IMR-90 (cell line): Measurements from ENCODE around the gene POMGNT2. TPM values are rescaled to one million over a fixed set of nuclear protein-coding genes. Genes with fewer than 3 reads are reported as not detected.

ENCODE experiments used
- ATAC-seq: fragments of 200-7000 bp; cut with Tn5 transposase; 2 replicates; pipeline ENCODE4 v1.9.1; 2020; ENCODE audit warnings: low read depth, mild to moderate bottlenecking, moderate library complexity
- BruUV-seq: library from RNA; stranded (reverse); fragments of 400-500 nt; replicated peaks from 2 replicates; lab custom pipeline; 2021; lab: Mats Ljungman, UMichigan
- CTCF ChIA-PET: fragments of 300-600 bp; formaldehyde crosslinking; extraction: SDS; loops from one replicate; lab custom pipeline; 2021; ENCODE audit warnings: antibody characterized with exemption; lab: Yijun Ruan, JAX
- POLR2A ChIA-PET: fragments of 300-600 bp; sonication (Branson Sonifier 250); formaldehyde crosslinking; loops from one replicate; lab custom pipeline; 2022; ENCODE audit warnings: antibody characterized with exemption; ENCODE audit not compliant: unreplicated experiment; lab: Charles Lee
- DNase-seq: peaks from one replicate; pipeline ENCODE4 v3.0.0; 2013
- H2AFZ ChIP-seq: replicated peaks from 2 replicates; pipeline ENCODE3; 2013; ENCODE audit warnings: low read length, mild to moderate bottlenecking; ENCODE audit not compliant: poor library complexity
- H2AK5ac ChIP-seq: 2 replicates; pipeline ENCODE4 v1.6.1; 2013; ENCODE audit warnings: low read depth, low read length, inconsistent platforms
- H2AK9ac ChIP-seq: replicated peaks from 2 replicates; pipeline ENCODE3; 2013; ENCODE audit warnings: mild to moderate bottlenecking, low read depth, low read length, moderate library complexity; ENCODE audit not compliant: poor library complexity
- H2BK120ac ChIP-seq: 2 replicates; pipeline ENCODE4 v1.6.1; 2013; ENCODE audit warnings: low read depth, low read length, inconsistent platforms
- H2BK15ac ChIP-seq: 3 replicates; pipeline ENCODE4 v1.6.1; 2013; ENCODE audit warnings: low read depth, low read length, inconsistent platforms
- H2BK20ac ChIP-seq: 2 replicates; pipeline ENCODE4 v1.6.1; 2013; ENCODE audit warnings: low read depth, mild to moderate bottlenecking, inconsistent platforms, low read length, moderate library complexity
- H2BK5ac ChIP-seq: 2 replicates; pipeline ENCODE4 v1.6.1; 2013; ENCODE audit warnings: mild to moderate bottlenecking, low read depth, low read length, inconsistent platforms; ENCODE audit not compliant: poor library complexity, severe bottlenecking
- H3K14ac ChIP-seq: replicated peaks from 2 replicates; pipeline ENCODE4 v1.6.1; 2013; ENCODE audit warnings: low read depth, low read length, inconsistent platforms
- H3K18ac ChIP-seq: 2 replicates; pipeline ENCODE4 v1.6.1; 2013; ENCODE audit warnings: low read depth, low read length, control low read depth
- H3K23ac ChIP-seq: 2 replicates; pipeline ENCODE4 v1.6.1; 2013; ENCODE audit warnings: low read depth, low read length, inconsistent platforms
- H3K27ac ChIP-seq: 2 replicates; pipeline ENCODE4 v1.5.1; 2013; ENCODE audit warnings: mild to moderate bottlenecking, control low read depth, low read length; ENCODE audit not compliant: insufficient read depth
- H3K27me3 ChIP-seq: 2 replicates; pipeline ENCODE4 v1.6.1; 2013; ENCODE audit warnings: low read length; ENCODE audit not compliant: control insufficient read depth, insufficient read depth
- H3K36me3 ChIP-seq: 2 replicates; pipeline ENCODE4 v1.6.1; 2013; ENCODE audit warnings: low read length, mixed read lengths; ENCODE audit not compliant: control insufficient read depth, insufficient read depth
- H3K4ac ChIP-seq: 2 replicates; pipeline ENCODE4 v1.6.1; 2013; ENCODE audit warnings: low read depth, low read length, inconsistent platforms
- H3K4me1 ChIP-seq: 2 replicates; pipeline ENCODE4 v1.6.1; 2013; ENCODE audit warnings: low read length, mixed read lengths; ENCODE audit not compliant: control insufficient read depth, insufficient read depth
- H3K4me2 ChIP-seq: 2 replicates; pipeline ENCODE4 v1.6.1; 2013; ENCODE audit warnings: low read depth, mild to moderate bottlenecking, control low read depth, low read length, moderate library complexity
- H3K4me3 ChIP-seq: 2 replicates; pipeline ENCODE4 v1.5.1; 2013; ENCODE audit warnings: low read depth, mild to moderate bottlenecking, control low read depth, low read length, moderate library complexity; ENCODE audit not compliant: insufficient read depth
- H3K56ac ChIP-seq: 2 replicates; pipeline ENCODE4 v1.6.1; 2013; ENCODE audit warnings: low read length, inconsistent platforms; ENCODE audit not compliant: insufficient read depth; ENCODE audit errors: extremely low read depth
- H3K79me1 ChIP-seq, 2 experiments: 2 replicates each; pipeline ENCODE4 v1.6.1; 2013; ENCODE audit warnings: low read length in 2 of 2, inconsistent platforms in 1 of 2, low read depth in 1 of 2
- H3K9ac ChIP-seq: 2 replicates; pipeline ENCODE4 v1.6.1; 2013; ENCODE audit warnings: low read depth, low read length, control low read depth
- H3K9me1 ChIP-seq: 2 replicates; pipeline ENCODE4 v1.6.1; 2013; ENCODE audit warnings: low read length, inconsistent platforms; ENCODE audit not compliant: insufficient read depth
- H3K9me3 ChIP-seq: 2 replicates; pipeline ENCODE4 v1.6.1; 2013; ENCODE audit warnings: low read length; ENCODE audit not compliant: control insufficient read depth, insufficient read depth
- H4K20me1 ChIP-seq: 2 replicates; pipeline ENCODE4 v1.6.1; 2013; ENCODE audit warnings: low read length, inconsistent platforms; ENCODE audit not compliant: insufficient read depth
- H4K5ac ChIP-seq: 2 replicates; pipeline ENCODE4 v1.6.1; 2013; ENCODE audit warnings: mild to moderate bottlenecking, low read depth, low read length, control low read depth
- H4K8ac ChIP-seq, 2 experiments: 2 replicates each; pipeline ENCODE4 v1.6.1; 2013; ENCODE audit warnings: low read depth in 2 of 2, low read length in 2 of 2, control low read depth in 1 of 2, inconsistent platforms in 1 of 2
- H4K91ac ChIP-seq: 2 replicates; pipeline ENCODE4 v1.6.1; 2013; ENCODE audit warnings: low read depth, low read length, inconsistent platforms; ENCODE audit not compliant: insufficient read depth
- ELK1 ChIP-seq: fragments of 150-350 bp; IDR thresholded peaks from 2 replicates; pipeline ENCODE4 v1.6.1; 2016; ENCODE audit warnings: low read depth, mild to moderate bottlenecking, low read length, moderate library complexity, borderline replicate concordance
- MXI1 ChIP-seq: IDR thresholded peaks from 2 replicates; pipeline ENCODE4 v1.6.1; 2012; ENCODE audit warnings: low read depth, mild to moderate bottlenecking, low read length, moderate library complexity, borderline replicate concordance
- RFX5 ChIP-seq: IDR thresholded peaks from 2 replicates; pipeline ENCODE4 v1.8.0; 2012; ENCODE audit warnings: low read depth, mild to moderate bottlenecking, low read length, moderate library complexity
- WGBS, 2 experiments: methylation state at CpG; one replicate each; pipeline versions ENCODE4 v1.1.5 to v1.1.7; 2013; ENCODE audit warnings: missing lambda C conversion rate in 2 of 2; ENCODE audit not compliant: insufficient read length in 1 of 2; ENCODE audit errors: extremely low coverage in 2 of 2; 5-methylcytosine and 5-hydroxymethylcytosine counted together
- dilution Hi-C: fragments of 300-500 bp; cut with HindIII; formaldehyde crosslinking; loops from one replicate; pipeline ENCODE4 v1.14.3; 2018; ENCODE audit warnings: low sequenced_read_pairs; ENCODE audit not compliant: unreplicated experiment
- in situ Hi-C: fragments of 300-500 bp; cut with MboI; formaldehyde crosslinking; loops from 3 replicates; pipeline ENCODE4 v1.14.3; 2019; ENCODE audit warnings: low sequenced_read_pairs, inconsistent platforms, mixed read lengths
- intact Hi-C: fragments of 100-400 bp; cut with micrococcal nuclease; formaldehyde crosslinking; loops from 2 replicates; pipeline ENCODE4 v1.10.0; 2022
- polyA plus RNA-seq, 3 experiments: library from polyadenylated mRNA; depleted of rRNA; stranded (reverse); fragments of >200 nt; gene quantifications; 2 replicates each; pipeline ENCODE4 v1.2.3, GENCODE V29; 2012; ENCODE audit warnings: low replicate concordance in 1 of 3
- total RNA-seq: library from RNA; depleted of rRNA; stranded (reverse); fragments of >200 nt; gene quantifications from 2 replicates; pipeline ENCODE4 v1.2.3, GENCODE V29; 2012; rRNA removed
- TF ChIP-seq, protein P1 (sequence below): conservative IDR thresholded peaks from 2 replicates; pipeline ENCODE4 v1.5.1; 2012; ENCODE audit warnings: mild to moderate bottlenecking, low read depth, low read length, improper control_type of control experiment

POMGNT2 gene
- total and polyA plus RNA-seq, 2 of the 4 experiments (the other 2 are of a cell fraction), result 7.5 to 16.2 TPM

DNA sequence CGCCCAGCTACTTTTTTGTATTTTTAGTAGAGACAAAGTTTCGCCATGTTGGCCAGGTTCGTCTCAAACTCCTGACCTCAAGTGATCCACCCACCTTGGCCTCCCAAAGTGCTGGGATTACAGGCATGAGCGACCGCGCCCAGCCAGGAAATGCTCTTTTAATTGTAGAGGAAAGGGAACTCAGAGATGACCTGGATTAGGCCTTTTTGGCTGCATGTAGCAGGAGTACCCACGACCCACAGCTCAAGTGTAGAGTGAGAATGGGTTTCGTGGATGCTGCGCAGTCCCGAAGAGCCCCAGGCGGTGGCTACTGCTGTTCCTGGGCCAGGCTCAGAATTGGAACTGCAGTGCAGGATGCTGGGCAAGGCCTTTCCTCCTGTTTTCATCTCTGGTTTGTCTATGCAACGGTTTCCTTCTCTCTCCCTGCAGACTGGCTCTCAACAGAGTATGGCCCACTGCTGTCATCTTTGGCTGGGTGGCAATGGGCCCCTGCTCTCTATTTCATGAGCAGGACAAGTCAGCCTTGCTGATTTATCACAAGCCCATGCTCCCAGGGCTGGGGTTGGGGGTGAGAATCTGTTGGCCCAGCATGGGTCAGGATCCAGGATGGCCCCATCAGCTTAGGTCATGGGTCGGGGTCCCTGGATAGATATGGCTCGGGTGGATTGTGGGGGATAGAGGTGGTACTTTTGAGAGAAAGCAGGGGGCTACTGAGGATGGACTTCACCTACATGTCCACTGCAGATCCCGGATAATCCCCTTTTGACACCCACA lies 75.5 kb downstream of the POMGNT2 start:
- H3K14ac ChIP-seq, result no peak overlapping the region
- no peaks in the 10 kb centered on the region for H3K9me1 ChIP-seq
- H3K9me3 ChIP-seq, result no peaks in the 10 kb centered on the region
- no peak overlapping the region for H3K4me2 ChIP-seq
- intact Hi-C loops, result no loop called here
- no peak overlapping the region for H3K9ac ChIP-seq
- H3K36me3 ChIP-seq, result no peaks in the 10 kb centered on the region
- ATAC-seq, result no peak
- H3K27me3 ChIP-seq, result peaks cover 2% of the 10 kb centered on the region; the same call in 1 of the 2 replicates
- no peak overlapping the region for H2AFZ ChIP-seq
- ChIA-PET POLR2A (no interaction called here), CTCF (no interaction called here)
- H3K79me1 ChIP-seq, result no peaks in the 10 kb centered on the region
- H2BK20ac ChIP-seq, result no peak overlapping the region
- no peak overlapping the region for H2AK9ac ChIP-seq
- H3K4ac ChIP-seq, result no peak overlapping the region
- H4K20me1 ChIP-seq, result no peaks in the 10 kb centered on the region
- H3K4me1 ChIP-seq, result no peaks in the 10 kb centered on the region
- TF ChIP-seq MXI1 (no peak), ELK1 (no peak), RFX5 (no peak)
- TF ChIP-seq, protein P1, sequence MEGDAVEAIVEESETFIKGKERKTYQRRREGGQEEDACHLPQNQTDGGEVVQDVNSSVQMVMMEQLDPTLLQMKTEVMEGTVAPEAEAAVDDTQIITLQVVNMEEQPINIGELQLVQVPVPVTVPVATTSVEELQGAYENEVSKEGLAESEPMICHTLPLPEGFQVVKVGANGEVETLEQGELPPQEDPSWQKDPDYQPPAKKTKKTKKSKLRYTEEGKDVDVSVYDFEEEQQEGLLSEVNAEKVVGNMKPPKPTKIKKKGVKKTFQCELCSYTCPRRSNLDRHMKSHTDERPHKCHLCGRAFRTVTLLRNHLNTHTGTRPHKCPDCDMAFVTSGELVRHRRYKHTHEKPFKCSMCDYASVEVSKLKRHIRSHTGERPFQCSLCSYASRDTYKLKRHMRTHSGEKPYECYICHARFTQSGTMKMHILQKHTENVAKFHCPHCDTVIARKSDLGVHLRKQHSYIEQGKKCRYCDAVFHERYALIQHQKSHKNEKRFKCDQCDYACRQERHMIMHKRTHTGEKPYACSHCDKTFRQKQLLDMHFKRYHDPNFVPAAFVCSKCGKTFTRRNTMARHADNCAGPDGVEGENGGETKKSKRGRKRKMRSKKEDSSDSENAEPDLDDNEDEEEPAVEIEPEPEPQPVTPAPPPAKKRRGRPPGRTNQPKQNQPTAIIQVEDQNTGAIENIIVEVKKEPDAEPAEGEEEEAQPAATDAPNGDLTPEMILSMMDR, result no peak
- dilution Hi-C loops, result no loop called here
- H3K23ac ChIP-seq, result no peak overlapping the region
- no peak overlapping the region for H2BK5ac ChIP-seq
- no peak for DNase-seq
- no peak overlapping the region for H3K4me3 ChIP-seq
- no peak overlapping the region for H4K8ac ChIP-seq
- no peak overlapping the region for H3K56ac ChIP-seq
- no peak overlapping the region for H2BK120ac ChIP-seq
- H4K5ac ChIP-seq, result no peak overlapping the region
- BruUV-seq, result no TSS peak
- no peak overlapping the region for H3K27ac ChIP-seq
- in situ Hi-C loops, result no loop called here
- no peak overlapping the region for H3K18ac ChIP-seq
- H2BK15ac ChIP-seq, result no peak overlapping the region
- 77% methylated on average over 6 of the region's 15 CpGs; no CpG with 5 or more reads in 1 of the 2 experiments for WGBS, 2 experiments
- H4K91ac ChIP-seq, result no peak overlapping the region
- no peak overlapping the region for H2AK5ac ChIP-seq

Other genes starting within 250 kb of the POMGNT2 start
- gene CYP8B1, start 230.2 kb downstream of the POMGNT2 start, total RNA-seq, result not detected in 2 replicates
- not detected in 2 replicates for gene CYP8B1, start 230.2 kb downstream of the POMGNT2 start, polyA plus RNA-seq (2012; rRNA removed)
- 0.28 and 0.54 TPM in 2 replicates for gene ZNF662, start 199.9 kb downstream of the POMGNT2 start, total RNA-seq
- gene ZNF662, start 199.9 kb downstream of the POMGNT2 start, polyA plus RNA-seq (2012; rRNA removed), result 0.29 and 0.30 TPM in 2 replicates
- 0.18 and 0.28 TPM in 2 replicates for gene GASK1A, start 126.8 kb downstream of the POMGNT2 start, total RNA-seq
- 0.06 and 0.19 TPM in 2 replicates for gene GASK1A, start 126.8 kb downstream of the POMGNT2 start, polyA plus RNA-seq (2012; rRNA removed)
- gene SNRK, start 180.5 kb upstream of the POMGNT2 start, total RNA-seq, result 20.6 and 23.1 TPM in 2 replicates
- gene SNRK, start 180.5 kb upstream of the POMGNT2 start, polyA plus RNA-seq (2012; rRNA removed), result 4.7 and 5.9 TPM in 2 replicates